Nephron (organoid): ENCODE results near the gene BMP8B.

ENCODE experiments used
- H3K27ac Mint-ChIP-seq, 3 experiments: 2 replicates each; pipeline ENCODE4 v1.8.0; 2020; ENCODE audit warnings: mixed read lengths in 3 of 3, mild to moderate bottlenecking in 2 of 3, moderate library complexity in 1 of 3
- H3K27me3 Mint-ChIP-seq: 2 replicates; pipeline ENCODE4 v1.8.0; 2021; ENCODE audit warnings: low read depth, mild to moderate bottlenecking, moderate library complexity, mixed read lengths
- H3K36me3 Mint-ChIP-seq: 2 replicates; pipeline ENCODE4 v1.8.0; 2020; ENCODE audit warnings: low read depth, mixed read lengths
- H3K4me1 Mint-ChIP-seq: 2 replicates; pipeline ENCODE4 v1.8.0; 2020; ENCODE audit warnings: mixed read lengths
- H3K4me3 Mint-ChIP-seq, 3 experiments: 2 replicates each; pipeline ENCODE4 v1.8.0; 2020; ENCODE audit warnings: mild to moderate bottlenecking in 3 of 3, mixed read lengths in 3 of 3, moderate library complexity in 2 of 3
- H3K9me3 Mint-ChIP-seq: 2 replicates; pipeline ENCODE4 v1.8.0; 2020; ENCODE audit warnings: mixed read lengths
- CTCF ChIP-seq, 3 experiments: fragments of 200-600 bp; sonication (generic); IDR thresholded peaks; one replicate each; pipeline ENCODE4 v1.5.0; 2021; ENCODE audit warnings: antibody characterized with exemption in 3 of 3; ENCODE audit not compliant: unreplicated experiment in 3 of 3

The BMP8B gene

GRCh38 chr1:39727932-39728317, 60.7 kb downstream of the BMP8B start:
- no peaks in the 10 kb centered on the region for H3K36me3 Mint-ChIP-seq

GRCh38 chr1:39727221-39727931, 61.3 kb downstream of the BMP8B start:
- H3K9me3 Mint-ChIP-seq, result peaks cover 7% of the 10 kb centered on the region
- H3K36me3 Mint-ChIP-seq, result no peaks in the 10 kb centered on the region
- TF ChIP-seq CTCF (IDR thresholded peaks at IDR 0.05; ENCODE audit: unreplicated experiment in 3 of 3), result no peak
- H3K4me3 Mint-ChIP-seq, result no peak overlapping the region
- H3K4me1 Mint-ChIP-seq, result no peaks in the 10 kb centered on the region
- H3K27me3 Mint-ChIP-seq, result peaks cover 81% of the 10 kb centered on the region
- no peak overlapping the region for H3K27ac Mint-ChIP-seq

More at GRCh38 chr1:39727932-39728317, 60.7 kb downstream of the BMP8B start:
- no peak for TF ChIP-seq CTCF (IDR thresholded peaks at IDR 0.05; ENCODE audit: unreplicated experiment in 3 of 3)
- peaks cover 7% of the 10 kb centered on the region for H3K9me3 Mint-ChIP-seq
- H3K27ac Mint-ChIP-seq, result no peak overlapping the region
- peaks cover 82% of the 10 kb centered on the region for H3K27me3 Mint-ChIP-seq
- H3K4me3 Mint-ChIP-seq, result no peak overlapping the region
- H3K4me1 Mint-ChIP-seq, result no peaks in the 10 kb centered on the region

- Mint-ChIP-seq H3K4me1 (no peaks in the 10 kb centered on the region), H3K27me3 (peaks cover 86% of the 10 kb centered on the region), H3K36me3 (no peaks in the 10 kb centered on the region), H3K9me3 (peaks cover 7% of the 10 kb centered on the region), H3K27ac (no peak overlapping the region), H3K4me3 (no peak overlapping the region)
- no peak for TF ChIP-seq CTCF (IDR thresholded peaks at IDR 0.05; ENCODE audit: unreplicated experiment in 3 of 3)
Observed at GRCh38 chr1:39726600-39726999, 62.1 kb downstream of the BMP8B start.

GRCh38 chr1:39722495-39722894, 66.2 kb downstream of the BMP8B start:
- Mint-ChIP-seq H3K27ac (no peak overlapping the region), H3K9me3 (peaks cover 4% of the 10 kb centered on the region), H3K4me3 (no peak overlapping the region), H3K4me1 (no peaks in the 10 kb centered on the region), H3K36me3 (no peaks in the 10 kb centered on the region), H3K27me3 (peaks cover 78% of the 10 kb centered on the region)
- TF ChIP-seq CTCF (IDR thresholded peaks at IDR 0.05; ENCODE audit: unreplicated experiment in 3 of 3), result no peak

GRCh38 chr1:39721664-39722063, 67.0 kb downstream of the BMP8B start:
- H3K4me3 Mint-ChIP-seq, result no peak overlapping the region
- H3K27me3 Mint-ChIP-seq, result peaks cover 78% of the 10 kb centered on the region
- TF ChIP-seq CTCF (IDR thresholded peaks at IDR 0.05; ENCODE audit: unreplicated experiment in 3 of 3), result no peak
- H3K9me3 Mint-ChIP-seq, result peaks cover under 1% of the 10 kb centered on the region
- H3K36me3 Mint-ChIP-seq, result no peaks in the 10 kb centered on the region
- H3K27ac Mint-ChIP-seq, result no peak overlapping the region
- H3K4me1 Mint-ChIP-seq, result no peaks in the 10 kb centered on the region
